Glutamatergic neuron (in vitro differentiated cells): Measurements from ENCODE around the gene PRKAG2. TPM values are rescaled to one million over a fixed set of nuclear protein-coding genes. Genes with fewer than 3 reads are reported as not detected.

ENCODE experiments used
- DNase-seq: peaks from one replicate; pipeline ENCODE4 v3.0.0; 2022
- H3K27ac Mint-ChIP-seq: one replicate; pipeline ENCODE4 v1.8.0; 2020; ENCODE audit warnings: mild to moderate bottlenecking, mixed read lengths, inconsistent platforms; ENCODE audit not compliant: unreplicated experiment
- H3K27me3 Mint-ChIP-seq: one replicate; pipeline ENCODE4 v1.8.0; 2020; ENCODE audit warnings: mild to moderate bottlenecking, moderate library complexity, mixed read lengths, inconsistent platforms; ENCODE audit not compliant: unreplicated experiment
- H3K36me3 Mint-ChIP-seq: one replicate; pipeline ENCODE4 v1.8.0; 2020; ENCODE audit warnings: mild to moderate bottlenecking, mixed read lengths, inconsistent platforms; ENCODE audit not compliant: unreplicated experiment
- H3K4me1 Mint-ChIP-seq: one replicate; pipeline ENCODE4 v1.8.0; 2020; ENCODE audit warnings: mild to moderate bottlenecking, low read depth, mixed read lengths, inconsistent platforms; ENCODE audit not compliant: unreplicated experiment
- H3K4me3 Mint-ChIP-seq: one replicate; pipeline ENCODE4 v1.8.0; 2020; ENCODE audit warnings: mild to moderate bottlenecking, mixed read lengths, inconsistent platforms; ENCODE audit not compliant: unreplicated experiment
- H3K9me3 Mint-ChIP-seq: one replicate; pipeline ENCODE4 v1.8.0; 2020; ENCODE audit warnings: mild to moderate bottlenecking, moderate library complexity, mixed read lengths, inconsistent platforms; ENCODE audit not compliant: unreplicated experiment
- total RNA-seq: library from RNA; stranded (reverse); fragmentation: NEBNext Ultra II Directional; extraction: Animal tissue kit (Norgen Biotek cat#: 25700); gene quantifications from one replicate; pipeline ENCODE4 v1.2.1, GENCODE V29; 2021; ENCODE audit not compliant: unreplicated experiment
- TF ChIP-seq, protein P1 (sequence below): fragments of 200-600 bp; sonication (generic); IDR thresholded peaks from one replicate; pipeline ENCODE4 v1.5.0; 2021; ENCODE audit not compliant: partially characterized antibody, unreplicated experiment

Gene PRKAG2
- total RNA-seq, 1 donor from 2014 or later = 24.7 TPM

DNA sequence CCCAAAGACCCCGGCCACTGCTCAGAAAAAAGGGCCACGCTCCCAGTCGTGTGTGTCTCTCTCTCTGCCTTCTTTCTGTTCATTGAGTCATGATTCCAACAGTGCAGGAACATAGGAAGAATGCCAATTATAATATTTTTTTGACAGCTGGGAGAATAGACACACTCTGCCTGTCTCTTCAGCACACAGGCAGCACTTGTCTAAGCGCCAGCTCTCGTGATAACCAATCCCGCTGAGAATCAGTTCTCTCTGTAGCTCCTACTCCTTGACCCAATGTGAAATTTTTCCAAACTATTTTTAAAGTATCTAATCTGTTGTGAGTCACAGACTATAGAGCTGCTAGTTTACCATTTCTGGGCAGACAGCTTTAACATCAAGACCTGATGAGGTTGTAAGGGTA lies 211.5 kb downstream of the PRKAG2 start:
- DNase-seq = no peak
- TF ChIP-seq, protein P1, sequence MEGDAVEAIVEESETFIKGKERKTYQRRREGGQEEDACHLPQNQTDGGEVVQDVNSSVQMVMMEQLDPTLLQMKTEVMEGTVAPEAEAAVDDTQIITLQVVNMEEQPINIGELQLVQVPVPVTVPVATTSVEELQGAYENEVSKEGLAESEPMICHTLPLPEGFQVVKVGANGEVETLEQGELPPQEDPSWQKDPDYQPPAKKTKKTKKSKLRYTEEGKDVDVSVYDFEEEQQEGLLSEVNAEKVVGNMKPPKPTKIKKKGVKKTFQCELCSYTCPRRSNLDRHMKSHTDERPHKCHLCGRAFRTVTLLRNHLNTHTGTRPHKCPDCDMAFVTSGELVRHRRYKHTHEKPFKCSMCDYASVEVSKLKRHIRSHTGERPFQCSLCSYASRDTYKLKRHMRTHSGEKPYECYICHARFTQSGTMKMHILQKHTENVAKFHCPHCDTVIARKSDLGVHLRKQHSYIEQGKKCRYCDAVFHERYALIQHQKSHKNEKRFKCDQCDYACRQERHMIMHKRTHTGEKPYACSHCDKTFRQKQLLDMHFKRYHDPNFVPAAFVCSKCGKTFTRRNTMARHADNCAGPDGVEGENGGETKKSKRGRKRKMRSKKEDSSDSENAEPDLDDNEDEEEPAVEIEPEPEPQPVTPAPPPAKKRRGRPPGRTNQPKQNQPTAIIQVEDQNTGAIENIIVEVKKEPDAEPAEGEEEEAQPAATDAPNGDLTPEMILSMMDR = no peak
- peaks cover 4% of the 10 kb centered on the region for H3K9me3 Mint-ChIP-seq
- H3K4me3 Mint-ChIP-seq = no peak overlapping the region
- H3K27me3 Mint-ChIP-seq = peaks cover 2% of the 10 kb centered on the region
- peaks cover 6% of the 10 kb centered on the region for H3K4me1 Mint-ChIP-seq
- H3K36me3 Mint-ChIP-seq = peaks cover 8% of the 10 kb centered on the region
- H3K27ac Mint-ChIP-seq = no peak overlapping the region

DNA sequence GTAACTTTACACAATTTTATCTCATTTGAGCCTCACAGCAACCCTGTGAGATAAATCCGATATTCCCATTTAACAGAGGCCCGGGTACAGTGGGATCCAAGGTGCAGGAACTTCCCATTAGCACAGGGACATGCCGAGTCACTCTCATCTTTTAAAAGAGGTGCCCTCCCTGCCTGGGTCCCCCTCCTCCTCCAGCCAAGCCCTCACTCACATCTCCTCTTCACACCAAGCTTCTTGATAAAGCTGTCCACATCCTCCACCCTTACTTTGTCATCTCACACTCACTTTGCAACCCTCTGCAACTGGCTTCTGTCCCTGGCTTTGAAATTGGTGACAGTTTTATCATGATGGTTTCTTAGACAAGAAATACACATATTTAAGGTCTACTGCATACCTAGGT lies 212.6 kb downstream of the PRKAG2 start:
- Mint-ChIP-seq H3K27me3 (peaks cover 2% of the 10 kb centered on the region), H3K27ac (no peak overlapping the region), H3K9me3 (peaks cover 4% of the 10 kb centered on the region), H3K4me3 (no peak overlapping the region), H3K4me1 (peaks cover 6% of the 10 kb centered on the region), H3K36me3 (peaks cover 8% of the 10 kb centered on the region)
- TF ChIP-seq, protein P1 = no peak
- DNase-seq = no peak

DNA sequence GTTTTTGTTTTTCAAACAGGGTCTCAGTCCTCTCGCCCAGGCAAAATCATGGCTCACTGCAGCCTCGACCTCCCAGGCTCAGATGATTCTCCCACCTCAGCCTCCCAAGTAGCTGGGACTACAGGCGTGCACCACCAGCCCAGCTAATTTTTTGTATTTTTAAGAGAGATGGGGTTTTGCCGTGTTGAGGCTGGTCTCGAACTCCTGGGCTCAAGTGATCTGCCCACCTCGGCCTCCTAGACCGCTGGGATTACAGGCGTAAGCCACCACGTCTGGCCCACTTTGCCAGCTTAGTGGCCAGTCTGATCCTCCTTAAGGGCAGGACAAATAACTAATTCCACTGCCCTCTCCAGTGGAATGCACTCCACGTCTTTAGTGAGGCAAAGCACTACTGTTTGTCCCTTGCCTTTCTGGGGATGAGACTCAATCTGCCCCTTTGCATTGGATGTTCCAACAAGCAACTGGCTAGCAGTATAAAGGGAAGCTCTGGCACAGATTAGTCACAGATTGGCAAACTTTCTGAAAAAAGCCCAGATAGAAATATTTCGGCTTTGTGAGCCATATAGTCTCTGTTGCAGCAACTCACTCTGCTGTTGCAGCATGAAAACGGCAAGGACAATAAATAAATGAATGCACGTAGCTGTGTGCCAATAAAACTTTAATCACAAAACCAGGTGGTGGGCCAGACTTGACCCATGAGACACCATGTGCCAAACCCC lies 213.4 kb downstream of the PRKAG2 start:
- Mint-ChIP-seq H3K27ac (no peak overlapping the region), H3K9me3 (peaks cover 4% of the 10 kb centered on the region), H3K4me1 (peaks cover 6% of the 10 kb centered on the region), H3K4me3 (no peak overlapping the region), H3K36me3 (peaks cover 8% of the 10 kb centered on the region), H3K27me3 (peaks cover 2% of the 10 kb centered on the region)
- TF ChIP-seq, protein P1 = no peak
- DNase-seq = no peak

DNA sequence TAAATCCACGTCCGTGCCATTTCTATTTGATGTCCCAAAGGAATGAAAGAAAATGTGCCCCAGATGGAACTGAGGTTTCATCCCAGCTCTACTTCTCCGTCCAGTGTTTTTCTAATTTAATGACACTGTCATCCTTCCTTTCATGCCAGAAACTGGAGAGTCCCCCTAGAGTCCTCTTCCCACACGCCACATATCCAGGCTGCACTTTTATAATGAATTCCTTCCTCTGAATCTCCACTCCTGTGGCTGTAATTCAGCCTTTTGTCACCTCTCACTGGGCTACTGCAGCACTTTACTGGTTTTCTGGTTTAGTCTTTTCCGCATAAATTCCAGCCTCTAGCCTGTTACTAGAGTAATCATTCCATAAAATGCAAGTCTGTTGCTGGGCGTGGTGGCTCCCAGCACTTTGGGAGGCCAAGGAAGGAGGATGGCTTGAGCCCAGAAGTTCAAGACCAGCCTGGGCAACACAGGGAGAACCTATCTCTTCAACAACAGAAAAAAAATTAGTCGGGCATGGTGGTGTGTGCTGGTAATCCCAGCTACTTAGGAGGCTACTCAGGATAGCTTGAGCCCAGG lies 214.6 kb downstream of the PRKAG2 start:
- H3K27me3 Mint-ChIP-seq = no peaks in the 10 kb centered on the region
- peaks cover 6% of the 10 kb centered on the region for H3K4me1 Mint-ChIP-seq
- DNase-seq = no peak
- H3K9me3 Mint-ChIP-seq = peaks cover 2% of the 10 kb centered on the region
- H3K36me3 Mint-ChIP-seq = peaks cover 4% of the 10 kb centered on the region
- H3K27ac Mint-ChIP-seq = no peak overlapping the region
- TF ChIP-seq, protein P1 = no peak
- no peak overlapping the region for H3K4me3 Mint-ChIP-seq

DNA sequence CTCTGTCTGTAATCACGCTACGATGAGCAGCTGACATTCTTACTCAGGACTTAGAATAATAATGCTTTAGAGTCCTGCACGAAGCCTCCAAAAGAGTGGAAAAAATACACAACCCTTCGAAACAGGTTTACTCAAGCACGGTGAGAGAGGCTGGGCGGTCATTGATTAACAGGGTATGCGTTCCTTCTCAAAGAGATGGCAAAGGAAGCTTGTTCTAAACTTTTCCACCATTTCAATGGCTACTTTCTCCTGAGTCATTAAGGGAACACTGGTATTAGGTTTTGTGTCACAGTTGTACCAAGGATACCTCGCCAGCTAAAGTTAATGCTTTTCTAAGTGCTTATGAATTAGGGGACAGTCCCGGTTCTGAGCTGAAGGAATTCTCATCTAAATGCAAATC lies 215.3 kb downstream of the PRKAG2 start:
- H3K4me3 Mint-ChIP-seq = no peak overlapping the region
- peaks cover 6% of the 10 kb centered on the region for H3K4me1 Mint-ChIP-seq
- no peaks in the 10 kb centered on the region for H3K27me3 Mint-ChIP-seq
- H3K9me3 Mint-ChIP-seq = peaks cover 2% of the 10 kb centered on the region
- H3K27ac Mint-ChIP-seq = no peak overlapping the region
- TF ChIP-seq, protein P1 = no peak
- no peak for DNase-seq
- no peaks in the 10 kb centered on the region for H3K36me3 Mint-ChIP-seq
